Measurements from ENCODE around the gene OGG1. TPM values are rescaled to one million over a fixed set of nuclear protein-coding genes. Genes with fewer than 3 reads are reported as not detected.

The OGG1 gene
- polyA plus RNA-seq, 1 donor from 2014 or later: 34.4 TPM

DNA sequence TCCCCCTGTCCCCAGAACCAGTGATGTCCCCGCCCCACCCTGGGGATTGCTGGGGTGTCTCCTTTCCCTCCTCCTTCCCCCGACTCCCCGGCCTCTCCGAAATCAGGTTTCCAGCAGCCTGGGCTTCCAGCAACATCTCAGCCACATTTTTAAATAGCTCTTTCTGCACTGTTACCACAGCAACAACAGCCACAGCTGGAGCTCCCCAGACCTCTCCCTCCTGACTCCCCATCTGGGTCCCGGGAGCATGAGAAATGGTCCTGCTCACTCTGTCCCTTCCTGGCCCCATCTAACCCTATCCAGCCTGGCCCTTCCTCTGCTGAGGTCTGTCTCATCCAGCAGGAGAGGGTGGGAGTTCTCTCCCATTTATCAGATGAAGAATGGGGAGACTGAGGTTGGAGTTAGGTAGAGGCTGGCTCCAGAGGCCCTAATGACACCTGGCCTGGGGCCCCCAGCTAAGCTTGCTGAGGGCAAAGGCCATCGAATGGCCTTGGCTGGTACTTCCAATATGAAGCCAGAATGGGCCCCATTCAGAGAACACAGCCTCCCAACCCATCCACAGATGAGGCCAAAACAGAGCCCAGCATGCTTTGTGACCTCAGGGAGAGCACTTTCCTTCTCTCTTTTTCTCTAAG is 18.5 kb downstream of the OGG1 start:
- Histone ChIP-seq H3F3A (ENCODE audit: insufficient read depth, low read length, poor library complexity, severe bottlenecking) (no peaks in the 10 kb centered on the region), H3K9ac (ENCODE audit: low read length) (no peak overlapping the region), H3K9me3 (ENCODE audit: low read length) (no peaks in the 10 kb centered on the region), H2AFZ (ENCODE audit: low read depth, low read length) (no peak overlapping the region), H3K79me2 (replicated peaks; ENCODE audit: insufficient read depth, low read length) (no peaks in the 10 kb centered on the region), H3K4me2 (ENCODE audit: low read length) (no peak overlapping the region), H3K27me3 (ENCODE audit: insufficient read depth, low read depth, low read length) (no peaks in the 10 kb centered on the region), H4K20me1 (ENCODE audit: insufficient read depth) (no peaks in the 10 kb centered on the region), H3K9me2 (ENCODE audit: insufficient read depth, low read length) (no peaks in the 10 kb centered on the region), H3K36me3 (ENCODE audit: insufficient read depth, low read length) (no peaks in the 10 kb centered on the region), H3K27ac (ENCODE audit: low read length) (no peak overlapping the region), H3K4me3 (ENCODE audit: low read length) (no peak overlapping the region)
- no peak for TF ChIP-seq TAF1 (IDR thresholded peaks at IDR 0.05; ENCODE audit: low read depth)
- no peak for TF ChIP-seq SMC3 (conservative IDR thresholded peaks at IDR 0.05; ENCODE audit: poor library complexity)
- TF ChIP-seq, protein P1, sequence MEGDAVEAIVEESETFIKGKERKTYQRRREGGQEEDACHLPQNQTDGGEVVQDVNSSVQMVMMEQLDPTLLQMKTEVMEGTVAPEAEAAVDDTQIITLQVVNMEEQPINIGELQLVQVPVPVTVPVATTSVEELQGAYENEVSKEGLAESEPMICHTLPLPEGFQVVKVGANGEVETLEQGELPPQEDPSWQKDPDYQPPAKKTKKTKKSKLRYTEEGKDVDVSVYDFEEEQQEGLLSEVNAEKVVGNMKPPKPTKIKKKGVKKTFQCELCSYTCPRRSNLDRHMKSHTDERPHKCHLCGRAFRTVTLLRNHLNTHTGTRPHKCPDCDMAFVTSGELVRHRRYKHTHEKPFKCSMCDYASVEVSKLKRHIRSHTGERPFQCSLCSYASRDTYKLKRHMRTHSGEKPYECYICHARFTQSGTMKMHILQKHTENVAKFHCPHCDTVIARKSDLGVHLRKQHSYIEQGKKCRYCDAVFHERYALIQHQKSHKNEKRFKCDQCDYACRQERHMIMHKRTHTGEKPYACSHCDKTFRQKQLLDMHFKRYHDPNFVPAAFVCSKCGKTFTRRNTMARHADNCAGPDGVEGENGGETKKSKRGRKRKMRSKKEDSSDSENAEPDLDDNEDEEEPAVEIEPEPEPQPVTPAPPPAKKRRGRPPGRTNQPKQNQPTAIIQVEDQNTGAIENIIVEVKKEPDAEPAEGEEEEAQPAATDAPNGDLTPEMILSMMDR (IDR thresholded peaks at IDR 0.05; ENCODE audit: poor library complexity, severe bottlenecking): no peak
- no peak for TF ChIP-seq POLR2AphosphoS5 (IDR thresholded peaks at IDR 0.05)
- no peak for TF ChIP-seq EP300 (conservative IDR thresholded peaks at IDR 0.05; ENCODE audit: poor library complexity, severe bottlenecking)
- no peak for TF ChIP-seq EZH2 (IDR thresholded peaks at IDR 0.05; ENCODE audit: borderline replicate concordance, insufficient read depth, low read length, poor library complexity, severe bottlenecking)
- TF ChIP-seq MXI1 (conservative IDR thresholded peaks at IDR 0.05; ENCODE audit: poor library complexity, severe bottlenecking): no peak
- no peak for TF ChIP-seq RAD21 (conservative IDR thresholded peaks at IDR 0.05)
- TF ChIP-seq, protein P2, sequence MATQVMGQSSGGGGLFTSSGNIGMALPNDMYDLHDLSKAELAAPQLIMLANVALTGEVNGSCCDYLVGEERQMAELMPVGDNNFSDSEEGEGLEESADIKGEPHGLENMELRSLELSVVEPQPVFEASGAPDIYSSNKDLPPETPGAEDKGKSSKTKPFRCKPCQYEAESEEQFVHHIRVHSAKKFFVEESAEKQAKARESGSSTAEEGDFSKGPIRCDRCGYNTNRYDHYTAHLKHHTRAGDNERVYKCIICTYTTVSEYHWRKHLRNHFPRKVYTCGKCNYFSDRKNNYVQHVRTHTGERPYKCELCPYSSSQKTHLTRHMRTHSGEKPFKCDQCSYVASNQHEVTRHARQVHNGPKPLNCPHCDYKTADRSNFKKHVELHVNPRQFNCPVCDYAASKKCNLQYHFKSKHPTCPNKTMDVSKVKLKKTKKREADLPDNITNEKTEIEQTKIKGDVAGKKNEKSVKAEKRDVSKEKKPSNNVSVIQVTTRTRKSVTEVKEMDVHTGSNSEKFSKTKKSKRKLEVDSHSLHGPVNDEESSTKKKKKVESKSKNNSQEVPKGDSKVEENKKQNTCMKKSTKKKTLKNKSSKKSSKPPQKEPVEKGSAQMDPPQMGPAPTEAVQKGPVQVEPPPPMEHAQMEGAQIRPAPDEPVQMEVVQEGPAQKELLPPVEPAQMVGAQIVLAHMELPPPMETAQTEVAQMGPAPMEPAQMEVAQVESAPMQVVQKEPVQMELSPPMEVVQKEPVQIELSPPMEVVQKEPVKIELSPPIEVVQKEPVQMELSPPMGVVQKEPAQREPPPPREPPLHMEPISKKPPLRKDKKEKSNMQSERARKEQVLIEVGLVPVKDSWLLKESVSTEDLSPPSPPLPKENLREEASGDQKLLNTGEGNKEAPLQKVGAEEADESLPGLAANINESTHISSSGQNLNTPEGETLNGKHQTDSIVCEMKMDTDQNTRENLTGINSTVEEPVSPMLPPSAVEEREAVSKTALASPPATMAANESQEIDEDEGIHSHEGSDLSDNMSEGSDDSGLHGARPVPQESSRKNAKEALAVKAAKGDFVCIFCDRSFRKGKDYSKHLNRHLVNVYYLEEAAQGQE (IDR thresholded peaks at IDR 0.05; ENCODE audit: borderline replicate concordance): no peak

DNA sequence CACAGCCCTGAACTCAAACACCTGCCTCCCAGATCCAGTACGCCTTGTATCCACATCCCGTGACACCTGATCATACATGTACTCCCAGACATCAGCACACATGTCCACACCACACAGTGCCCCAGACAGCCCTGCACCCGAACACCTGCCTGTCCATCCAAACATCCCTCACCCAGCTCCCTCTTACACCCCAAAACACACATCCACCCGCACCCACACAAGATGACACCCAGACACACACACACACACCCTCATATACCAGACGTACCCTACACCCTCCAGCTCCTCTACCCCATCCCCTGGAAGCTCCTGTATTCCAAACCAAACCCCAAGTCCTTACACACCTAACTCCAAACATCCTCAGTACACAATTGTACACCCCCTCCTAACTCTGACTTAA is 19.3 kb downstream of the OGG1 start:
- Histone ChIP-seq H3K4me3 (ENCODE audit: low read length) (peak overlapping the region; percentile 61), H3K9ac (ENCODE audit: low read length) (peak overlapping the region; percentile 53), H3K36me3 (ENCODE audit: insufficient read depth, low read length) (no peaks in the 10 kb centered on the region), H3K27ac (ENCODE audit: low read length) (no peak overlapping the region), H3K79me2 (replicated peaks; ENCODE audit: insufficient read depth, low read length) (no peaks in the 10 kb centered on the region), H3K9me2 (ENCODE audit: insufficient read depth, low read length) (no peaks in the 10 kb centered on the region), H3K9me3 (ENCODE audit: low read length) (no peaks in the 10 kb centered on the region), H3K4me2 (ENCODE audit: low read length) (no peak overlapping the region), H2AFZ (ENCODE audit: low read depth, low read length) (no peak overlapping the region), H3K27me3 (ENCODE audit: insufficient read depth, low read depth, low read length) (no peaks in the 10 kb centered on the region), H4K20me1 (ENCODE audit: insufficient read depth) (no peaks in the 10 kb centered on the region), H3F3A (ENCODE audit: insufficient read depth, low read length, poor library complexity, severe bottlenecking) (no peaks in the 10 kb centered on the region)
- TF ChIP-seq POLR2AphosphoS5 (IDR thresholded peaks at IDR 0.05) (no peak), SMC3 (conservative IDR thresholded peaks at IDR 0.05; ENCODE audit: poor library complexity) (no peak), MXI1 (conservative IDR thresholded peaks at IDR 0.05; ENCODE audit: poor library complexity, severe bottlenecking) (no peak), RAD21 (conservative IDR thresholded peaks at IDR 0.05) (no peak), EZH2 (IDR thresholded peaks at IDR 0.05; ENCODE audit: borderline replicate concordance, insufficient read depth, low read length, poor library complexity, severe bottlenecking) (no peak), EP300 (conservative IDR thresholded peaks at IDR 0.05; ENCODE audit: poor library complexity, severe bottlenecking) (no peak), TAF1 (IDR thresholded peaks at IDR 0.05; ENCODE audit: low read depth) (no peak)
- TF ChIP-seq, protein P2 (IDR thresholded peaks at IDR 0.05; ENCODE audit: borderline replicate concordance): no peak
- TF ChIP-seq, protein P1 (IDR thresholded peaks at IDR 0.05; ENCODE audit: poor library complexity, severe bottlenecking): no peak
